GM23248 (cell line): ENCODE measurements around the gene KIF16B.

Source experiments
- EZH2 ChIP-seq: fragments of 200-600 bp; sonication (generic); IDR thresholded peaks from 2 replicates; pipeline ENCODE4 v1.6.1; 2018; ENCODE audit warnings: antibody characterized with exemption, mild to moderate bottlenecking; ENCODE audit not compliant: insufficient read depth, poor library complexity, severe bottlenecking
- EZH2phosphoT487 ChIP-seq: fragments of 200-600 bp; sonication (generic); IDR thresholded peaks from 2 replicates; pipeline ENCODE4 v1.6.1; 2018; ENCODE audit warnings: antibody characterized with exemption, moderate library complexity, mild to moderate bottlenecking, low read depth; ENCODE audit not compliant: insufficient read depth

DNA sequence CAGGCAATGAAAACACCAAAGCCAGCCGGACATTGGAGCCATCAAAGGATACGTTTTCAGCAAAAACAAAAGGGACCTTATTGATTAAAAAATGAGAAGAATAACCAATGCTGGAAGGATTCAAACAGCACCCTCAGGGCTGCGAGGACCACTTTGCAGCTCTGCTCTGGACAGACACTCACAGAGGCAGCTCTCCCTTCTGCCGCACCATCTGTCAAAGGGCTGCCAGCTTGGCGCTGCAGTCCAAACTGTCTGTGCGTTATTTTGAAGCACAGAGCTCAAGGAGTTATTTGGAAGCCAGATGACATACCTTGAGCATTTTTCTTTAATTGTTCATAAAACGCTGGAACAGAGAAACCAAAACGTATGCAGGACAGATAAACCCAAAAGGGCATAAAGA, 85.2 kb downstream of the KIF16B start:
- TF ChIP-seq EZH2 = no peak
- TF ChIP-seq EZH2phosphoT487 = no peak
